MCF 10A (cell line): ENCODE data around the gene HIF1A. TPM values are rescaled to one million over a fixed set of nuclear protein-coding genes. Genes with fewer than 3 reads are reported as not detected.

Experiments
- BruUV-seq: library from RNA; stranded (reverse); fragments of 400-500 nt; replicated peaks from 2 replicates; lab custom pipeline; 2021; lab: Mats Ljungman, UMichigan
- CTCF ChIA-PET: fragments of 300-600 bp; sonication (Branson Sonifier 250); formaldehyde crosslinking; extraction: SDS; loops from one replicate; lab custom pipeline; 2021; ENCODE audit warnings: antibody characterized with exemption, inconsistent platforms; lab: Yijun Ruan, JAX
- POLR2A ChIA-PET: fragments of 300-600, 350-650 bp; sonication (Branson Sonifier 250); formaldehyde crosslinking; extraction: SDS; loops from one replicate; lab custom pipeline; 2020; ENCODE audit warnings: antibody characterized with exemption, inconsistent platforms; lab: Yijun Ruan, JAX
- DNase-seq: peaks from one replicate; pipeline ENCODE4 v3.0.0-alpha.2; 2018; ENCODE audit not compliant: unreplicated experiment
- H3K27ac Mint-ChIP-seq: one replicate; pipeline ENCODE4 v1.8.0; 2022; ENCODE audit warnings: mild to moderate bottlenecking, low read depth, mixed read lengths; ENCODE audit not compliant: unreplicated experiment
- H3K27me3 Mint-ChIP-seq: one replicate; pipeline ENCODE4 v1.8.0; 2022; ENCODE audit warnings: mixed read lengths; ENCODE audit not compliant: insufficient read depth, unreplicated experiment
- H3K36me3 Mint-ChIP-seq: one replicate; pipeline ENCODE4 v1.8.0; 2022; ENCODE audit warnings: mild to moderate bottlenecking, moderate library complexity, mixed read lengths; ENCODE audit not compliant: insufficient read depth, unreplicated experiment
- H3K4me1 Mint-ChIP-seq: one replicate; pipeline ENCODE4 v1.8.0; 2022; ENCODE audit warnings: mixed read lengths; ENCODE audit not compliant: insufficient read depth, unreplicated experiment
- H3K4me3 Mint-ChIP-seq: one replicate; pipeline ENCODE4 v1.8.0; 2022; ENCODE audit warnings: mild to moderate bottlenecking, moderate library complexity, mixed read lengths; ENCODE audit not compliant: unreplicated experiment
- H3K9me3 Mint-ChIP-seq: one replicate; pipeline ENCODE4 v1.8.0; 2022; ENCODE audit warnings: mixed read lengths; ENCODE audit not compliant: unreplicated experiment
- intact Hi-C: fragments of 100-400 bp; cut with micrococcal nuclease; formaldehyde crosslinking; loops from 2 replicates; pipeline ENCODE4 v1.14.1; 2022
- total RNA-seq: library from RNA; stranded (reverse); gene quantifications from 2 replicates; pipeline ENCODE4 v1.2.3, GENCODE V29; 2022
- TF ChIP-seq, protein P1 (sequence below): fragments of 200-600 bp; IDR thresholded peaks from one replicate; pipeline ENCODE4 v1.8.0; 2022; ENCODE audit warnings: antibody characterized with exemption, mild to moderate bottlenecking; ENCODE audit not compliant: unreplicated experiment

The HIF1A gene
- total RNA-seq, 1 experiment from 2014 or later = 193 TPM

DNA sequence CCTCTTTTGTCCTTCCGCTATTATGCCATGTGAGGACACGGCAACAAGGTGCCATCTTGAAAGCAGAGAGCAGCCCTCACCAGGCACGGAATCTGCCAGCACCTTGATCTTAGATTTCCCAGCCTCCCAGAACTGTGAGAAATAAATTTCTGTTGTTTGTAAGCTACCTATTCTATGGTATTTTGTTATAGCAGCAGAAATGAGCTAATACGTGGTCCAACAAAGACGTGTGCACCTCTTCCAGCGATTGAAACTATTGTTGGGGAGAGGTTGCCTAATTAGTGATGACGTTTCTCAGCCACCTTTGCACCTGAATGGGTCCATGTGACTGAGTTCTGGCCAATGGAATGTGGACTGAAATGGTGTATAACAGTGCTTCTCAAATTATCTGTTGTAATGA, 64.6 kb downstream of the HIF1A start:
- no TSS peak for BruUV-seq
- CTCF ChIA-PET = interaction anchor here (0.7 kb wide), 1 partner anchor 491 kb away, joined by 3 read pairs; no protein-coding TSS in a partner anchor
- no peak overlapping the region for H3K27ac Mint-ChIP-seq

DNA sequence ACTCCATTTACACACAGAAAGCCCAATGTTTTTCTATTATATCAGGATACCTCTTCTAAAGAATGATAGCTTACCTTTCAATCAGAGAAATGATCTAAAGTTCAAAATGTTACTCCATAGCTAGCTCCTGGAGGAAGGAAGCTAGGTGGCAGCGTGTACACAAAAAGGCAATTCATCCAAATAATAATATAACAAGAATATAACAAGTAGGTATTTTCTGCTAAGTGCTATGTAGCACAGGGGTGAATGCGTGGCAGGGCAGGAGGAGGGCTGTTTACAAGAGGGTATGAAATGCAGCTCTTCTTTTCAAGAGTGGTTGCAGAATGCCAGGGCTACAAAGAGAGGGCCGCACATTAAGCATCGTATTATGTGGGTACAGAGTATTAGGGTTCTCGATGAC, 66.2 kb downstream of the HIF1A start:
- Mint-ChIP-seq H3K9me3 (no peaks in the 10 kb centered on the region), H3K27ac (peak overlapping the region; percentile 91), H3K36me3 (peaks cover 14% of the 10 kb centered on the region), H3K4me3 (peak overlapping the region; percentile 92), H3K4me1 (peaks cover 21% of the 10 kb centered on the region), H3K27me3 (no peaks in the 10 kb centered on the region)
- ChIA-PET POLR2A (interaction anchor here (0.6 to 6.8 kb wide), 39 partner anchors 11 to 1405 kb away, joined by 3 to 158 read pairs (median 4); partner anchors contain the start of genes HIF1A, PRKCH, SLC38A6 and TRMT5), CTCF (interaction anchor here (0.5 to 3.7 kb wide), 19 partner anchors 10 to 335 kb away, joined by 3 to 16 read pairs (median 3); no protein-coding TSS in a partner anchor)
- TSS peak; percentile 85 for BruUV-seq
- TF ChIP-seq, protein P1, sequence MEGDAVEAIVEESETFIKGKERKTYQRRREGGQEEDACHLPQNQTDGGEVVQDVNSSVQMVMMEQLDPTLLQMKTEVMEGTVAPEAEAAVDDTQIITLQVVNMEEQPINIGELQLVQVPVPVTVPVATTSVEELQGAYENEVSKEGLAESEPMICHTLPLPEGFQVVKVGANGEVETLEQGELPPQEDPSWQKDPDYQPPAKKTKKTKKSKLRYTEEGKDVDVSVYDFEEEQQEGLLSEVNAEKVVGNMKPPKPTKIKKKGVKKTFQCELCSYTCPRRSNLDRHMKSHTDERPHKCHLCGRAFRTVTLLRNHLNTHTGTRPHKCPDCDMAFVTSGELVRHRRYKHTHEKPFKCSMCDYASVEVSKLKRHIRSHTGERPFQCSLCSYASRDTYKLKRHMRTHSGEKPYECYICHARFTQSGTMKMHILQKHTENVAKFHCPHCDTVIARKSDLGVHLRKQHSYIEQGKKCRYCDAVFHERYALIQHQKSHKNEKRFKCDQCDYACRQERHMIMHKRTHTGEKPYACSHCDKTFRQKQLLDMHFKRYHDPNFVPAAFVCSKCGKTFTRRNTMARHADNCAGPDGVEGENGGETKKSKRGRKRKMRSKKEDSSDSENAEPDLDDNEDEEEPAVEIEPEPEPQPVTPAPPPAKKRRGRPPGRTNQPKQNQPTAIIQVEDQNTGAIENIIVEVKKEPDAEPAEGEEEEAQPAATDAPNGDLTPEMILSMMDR = no peak
- intact Hi-C loops = no loop called here
- DNase-seq = no peak

More for the DNA sequence above, 64.6 kb downstream of the HIF1A start:
- no peak for DNase-seq
- intact Hi-C loops = no loop called here
- Mint-ChIP-seq H3K27me3 (no peaks in the 10 kb centered on the region), H3K4me1 (peaks cover 13% of the 10 kb centered on the region), H3K36me3 (peaks cover 15% of the 10 kb centered on the region), H3K4me3 (no peak overlapping the region), H3K9me3 (peaks cover 8% of the 10 kb centered on the region)
- POLR2A ChIA-PET = interaction anchor here (6.8 kb wide), 1 partner anchor 10 kb away, joined by 158 read pairs; no protein-coding TSS in a partner anchor
- TF ChIP-seq, protein P1 = no peak

DNA sequence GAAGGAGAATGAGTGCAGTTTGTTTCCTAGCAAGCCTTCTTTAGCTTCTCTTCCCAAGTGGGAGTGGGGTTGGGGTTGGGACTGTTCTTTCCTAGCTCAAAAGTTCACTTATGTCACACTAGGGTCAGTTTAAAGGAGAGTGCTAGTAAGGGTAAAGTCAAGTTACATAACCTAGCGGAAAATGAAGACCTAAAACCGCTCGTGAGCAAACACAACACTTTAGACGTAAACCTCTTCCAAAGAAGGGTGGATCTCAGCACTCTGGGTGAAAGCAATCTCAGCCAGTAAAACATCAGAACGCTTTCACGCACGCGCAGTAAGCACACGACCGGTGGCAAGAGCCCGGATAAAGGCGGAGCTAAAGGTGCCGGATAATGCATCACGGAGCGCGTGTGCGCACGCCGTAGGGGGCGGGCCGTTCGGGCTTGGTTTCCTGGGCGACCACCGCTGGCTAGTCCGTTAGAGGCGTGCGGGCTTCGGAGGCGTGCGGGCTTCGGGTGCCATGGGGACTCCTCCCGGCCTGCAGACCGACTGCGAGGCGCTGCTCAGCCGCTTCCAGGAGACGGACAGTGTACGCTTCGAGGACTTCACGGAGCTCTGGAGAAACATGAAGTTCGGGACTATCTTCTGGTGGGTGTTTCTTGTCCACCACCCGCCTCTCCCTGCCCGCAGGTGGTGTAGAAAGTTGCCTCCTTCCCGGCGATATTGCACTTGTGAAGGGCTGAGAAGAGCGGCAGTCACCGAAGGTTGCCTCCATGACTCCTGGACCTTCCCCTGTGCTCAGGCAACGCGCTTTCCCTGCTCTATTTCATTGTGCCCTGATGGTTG, 66.9 kb downstream of the HIF1A start, which contains the start of gene SNAPC1:
SNAPC1 (plus strand) TSS at position 462 of the 828 bp plus-strand sequence; CDS start at position 503, 41 bp downstream.
- TF ChIP-seq, protein P1 = no peak
- peak; percentile 99 for DNase-seq
- Mint-ChIP-seq H3K27me3 (no peaks in the 10 kb centered on the region), H3K36me3 (peaks cover 16% of the 10 kb centered on the region), H3K9me3 (no peaks in the 10 kb centered on the region), H3K4me1 (peaks cover 21% of the 10 kb centered on the region), H3K27ac (peak within 1 kb of the TSS; percentile 91), H3K4me3 (peak within 1 kb of the TSS; percentile 92)
- ChIA-PET POLR2A (interaction anchor here (0.6 to 6.8 kb wide), 47 partner anchors 9 to 1405 kb away, joined by 3 to 158 read pairs (median 3); partner anchors contain the start of genes PRKCH, SLC38A6 and TRMT5), CTCF (interaction anchor here (0.5 to 3.7 kb wide), 19 partner anchors 10 to 336 kb away, joined by 3 to 16 read pairs (median 3); no protein-coding TSS in a partner anchor)
- BruUV-seq = TSS peak; percentile 50
- intact Hi-C loops = no loop called here
